IMR-90 (cell line): ENCODE measurements around the gene DYNLRB1. TPM values are rescaled to one million over a fixed set of nuclear protein-coding genes. Genes with fewer than 3 reads are reported as not detected.

Experiments
- ATAC-seq: fragments of 200-7000 bp; cut with Tn5 transposase; 2 replicates; pipeline ENCODE4 v1.9.1; 2020; ENCODE audit warnings: low read depth, mild to moderate bottlenecking, moderate library complexity
- BruUV-seq: library from RNA; stranded (reverse); fragments of 400-500 nt; replicated peaks from 2 replicates; lab custom pipeline; 2021; lab: Mats Ljungman, UMichigan
- CTCF ChIA-PET: fragments of 300-600 bp; formaldehyde crosslinking; extraction: SDS; loops from one replicate; lab custom pipeline; 2021; ENCODE audit warnings: antibody characterized with exemption; lab: Yijun Ruan, JAX
- POLR2A ChIA-PET: fragments of 300-600 bp; sonication (Branson Sonifier 250); formaldehyde crosslinking; loops from one replicate; lab custom pipeline; 2022; ENCODE audit warnings: antibody characterized with exemption; ENCODE audit not compliant: unreplicated experiment; lab: Charles Lee
- DNase-seq: peaks from one replicate; pipeline ENCODE4 v3.0.0; 2013
- H2AFZ ChIP-seq: replicated peaks from 2 replicates; pipeline ENCODE3; 2013; ENCODE audit warnings: low read length, mild to moderate bottlenecking; ENCODE audit not compliant: poor library complexity
- H2AK5ac ChIP-seq: 2 replicates; pipeline ENCODE4 v1.6.1; 2013; ENCODE audit warnings: low read depth, low read length, inconsistent platforms
- H2AK9ac ChIP-seq: replicated peaks from 2 replicates; pipeline ENCODE3; 2013; ENCODE audit warnings: mild to moderate bottlenecking, low read depth, low read length, moderate library complexity; ENCODE audit not compliant: poor library complexity
- H2BK120ac ChIP-seq: 2 replicates; pipeline ENCODE4 v1.6.1; 2013; ENCODE audit warnings: low read depth, low read length, inconsistent platforms
- H2BK15ac ChIP-seq: 3 replicates; pipeline ENCODE4 v1.6.1; 2013; ENCODE audit warnings: low read depth, low read length, inconsistent platforms
- H2BK20ac ChIP-seq: 2 replicates; pipeline ENCODE4 v1.6.1; 2013; ENCODE audit warnings: low read depth, mild to moderate bottlenecking, inconsistent platforms, low read length, moderate library complexity
- H2BK5ac ChIP-seq: 2 replicates; pipeline ENCODE4 v1.6.1; 2013; ENCODE audit warnings: mild to moderate bottlenecking, low read depth, low read length, inconsistent platforms; ENCODE audit not compliant: poor library complexity, severe bottlenecking
- H3K14ac ChIP-seq: replicated peaks from 2 replicates; pipeline ENCODE4 v1.6.1; 2013; ENCODE audit warnings: low read depth, low read length, inconsistent platforms
- H3K18ac ChIP-seq: 2 replicates; pipeline ENCODE4 v1.6.1; 2013; ENCODE audit warnings: low read depth, low read length, control low read depth
- H3K23ac ChIP-seq: 2 replicates; pipeline ENCODE4 v1.6.1; 2013; ENCODE audit warnings: low read depth, low read length, inconsistent platforms
- H3K27ac ChIP-seq: 2 replicates; pipeline ENCODE4 v1.5.1; 2013; ENCODE audit warnings: mild to moderate bottlenecking, control low read depth, low read length; ENCODE audit not compliant: insufficient read depth
- H3K27me3 ChIP-seq: 2 replicates; pipeline ENCODE4 v1.6.1; 2013; ENCODE audit warnings: low read length; ENCODE audit not compliant: control insufficient read depth, insufficient read depth
- H3K36me3 ChIP-seq: 2 replicates; pipeline ENCODE4 v1.6.1; 2013; ENCODE audit warnings: low read length, mixed read lengths; ENCODE audit not compliant: control insufficient read depth, insufficient read depth
- H3K4ac ChIP-seq: 2 replicates; pipeline ENCODE4 v1.6.1; 2013; ENCODE audit warnings: low read depth, low read length, inconsistent platforms
- H3K4me1 ChIP-seq: 2 replicates; pipeline ENCODE4 v1.6.1; 2013; ENCODE audit warnings: low read length, mixed read lengths; ENCODE audit not compliant: control insufficient read depth, insufficient read depth
- H3K4me2 ChIP-seq: 2 replicates; pipeline ENCODE4 v1.6.1; 2013; ENCODE audit warnings: low read depth, mild to moderate bottlenecking, control low read depth, low read length, moderate library complexity
- H3K4me3 ChIP-seq: 2 replicates; pipeline ENCODE4 v1.5.1; 2013; ENCODE audit warnings: low read depth, mild to moderate bottlenecking, control low read depth, low read length, moderate library complexity; ENCODE audit not compliant: insufficient read depth
- H3K56ac ChIP-seq: 2 replicates; pipeline ENCODE4 v1.6.1; 2013; ENCODE audit warnings: low read length, inconsistent platforms; ENCODE audit not compliant: insufficient read depth; ENCODE audit errors: extremely low read depth
- H3K79me1 ChIP-seq, 2 experiments: 2 replicates each; pipeline ENCODE4 v1.6.1; 2013; ENCODE audit warnings: low read length in 2 of 2, inconsistent platforms in 1 of 2, low read depth in 1 of 2
- H3K9ac ChIP-seq: 2 replicates; pipeline ENCODE4 v1.6.1; 2013; ENCODE audit warnings: low read depth, low read length, control low read depth
- H3K9me1 ChIP-seq: 2 replicates; pipeline ENCODE4 v1.6.1; 2013; ENCODE audit warnings: low read length, inconsistent platforms; ENCODE audit not compliant: insufficient read depth
- H3K9me3 ChIP-seq: 2 replicates; pipeline ENCODE4 v1.6.1; 2013; ENCODE audit warnings: low read length; ENCODE audit not compliant: control insufficient read depth, insufficient read depth
- H4K20me1 ChIP-seq: 2 replicates; pipeline ENCODE4 v1.6.1; 2013; ENCODE audit warnings: low read length, inconsistent platforms; ENCODE audit not compliant: insufficient read depth
- H4K5ac ChIP-seq: 2 replicates; pipeline ENCODE4 v1.6.1; 2013; ENCODE audit warnings: mild to moderate bottlenecking, low read depth, low read length, control low read depth
- H4K8ac ChIP-seq, 2 experiments: 2 replicates each; pipeline ENCODE4 v1.6.1; 2013; ENCODE audit warnings: low read depth in 2 of 2, low read length in 2 of 2, control low read depth in 1 of 2, inconsistent platforms in 1 of 2
- H4K91ac ChIP-seq: 2 replicates; pipeline ENCODE4 v1.6.1; 2013; ENCODE audit warnings: low read depth, low read length, inconsistent platforms; ENCODE audit not compliant: insufficient read depth
- BHLHE40 ChIP-seq: fragments of 150-350 bp; IDR thresholded peaks from 2 replicates; pipeline ENCODE4 v1.6.1; 2016; ENCODE audit warnings: mild to moderate bottlenecking, low read depth, low read length
- CEBPB ChIP-seq: IDR thresholded peaks from 2 replicates; pipeline ENCODE4 v1.6.1; 2012; ENCODE audit warnings: low read depth, low read length, improper control_type of control experiment
- CTCF ChIP-seq: conservative IDR thresholded peaks from 2 replicates; pipeline ENCODE4 v1.5.1; 2012; ENCODE audit warnings: mild to moderate bottlenecking, low read depth, low read length, improper control_type of control experiment
- ELK1 ChIP-seq: fragments of 150-350 bp; IDR thresholded peaks from 2 replicates; pipeline ENCODE4 v1.6.1; 2016; ENCODE audit warnings: low read depth, mild to moderate bottlenecking, low read length, moderate library complexity, borderline replicate concordance
- MAFK ChIP-seq: IDR thresholded peaks from 2 replicates; pipeline ENCODE4 v1.6.1; 2012; ENCODE audit warnings: low read depth, low read length, improper control_type of control experiment
- MXI1 ChIP-seq: IDR thresholded peaks from 2 replicates; pipeline ENCODE4 v1.6.1; 2012; ENCODE audit warnings: low read depth, mild to moderate bottlenecking, low read length, moderate library complexity, borderline replicate concordance
- NFE2L2 ChIP-seq: fragments of 150-350 bp; IDR thresholded peaks from 2 replicates; pipeline ENCODE4 v1.6.1; 2016; ENCODE audit warnings: low read depth, mild to moderate bottlenecking, low read length
- POLR2A ChIP-seq: IDR thresholded peaks from 2 replicates; pipeline ENCODE4 v1.6.1; 2012; ENCODE audit warnings: mild to moderate bottlenecking, low read depth, low read length
- RAD21 ChIP-seq: IDR thresholded peaks from 2 replicates; pipeline ENCODE4 v1.6.1; 2012; ENCODE audit warnings: low read length, improper control_type of control experiment
- SMC3 ChIP-seq: fragments of 150-350 bp; IDR thresholded peaks from 2 replicates; pipeline ENCODE4 v1.6.1; 2016; ENCODE audit warnings: low read depth, mild to moderate bottlenecking, antibody characterized with exemption, low read length, moderate library complexity
- WGBS, 2 experiments: methylation state at CpG; one replicate each; pipeline versions ENCODE4 v1.1.5 to v1.1.7; 2013; ENCODE audit warnings: missing lambda C conversion rate in 2 of 2; ENCODE audit not compliant: insufficient read length in 1 of 2; ENCODE audit errors: extremely low coverage in 2 of 2; 5-methylcytosine and 5-hydroxymethylcytosine counted together
- dilution Hi-C: fragments of 300-500 bp; cut with HindIII; formaldehyde crosslinking; loops from one replicate; pipeline ENCODE4 v1.14.3; 2018; ENCODE audit warnings: low sequenced_read_pairs; ENCODE audit not compliant: unreplicated experiment
- in situ Hi-C: fragments of 300-500 bp; cut with MboI; formaldehyde crosslinking; loops from 3 replicates; pipeline ENCODE4 v1.14.3; 2019; ENCODE audit warnings: low sequenced_read_pairs, inconsistent platforms, mixed read lengths
- intact Hi-C: fragments of 100-400 bp; cut with micrococcal nuclease; formaldehyde crosslinking; loops from 2 replicates; pipeline ENCODE4 v1.10.0; 2022
- polyA plus RNA-seq, 3 experiments: library from polyadenylated mRNA; depleted of rRNA; stranded (reverse); fragments of >200 nt; gene quantifications; 2 replicates each; pipeline ENCODE4 v1.2.3, GENCODE V29; 2012; ENCODE audit warnings: low replicate concordance in 1 of 3
- total RNA-seq: library from RNA; depleted of rRNA; stranded (reverse); fragments of >200 nt; gene quantifications from 2 replicates; pipeline ENCODE4 v1.2.3, GENCODE V29; 2012
- TF ChIP-seq, protein P1 (sequence below): fragments of 150-350 bp; IDR thresholded peaks from 2 replicates; pipeline ENCODE4 v1.6.1; 2017; ENCODE audit warnings: mild to moderate bottlenecking, antibody characterized with exemption, low read length, low read depth

DYNLRB1 gene
- total and polyA plus RNA-seq, 2 of the 4 experiments (the other 2 are of a cell fraction): 82.4 to 380 TPM

DNA sequence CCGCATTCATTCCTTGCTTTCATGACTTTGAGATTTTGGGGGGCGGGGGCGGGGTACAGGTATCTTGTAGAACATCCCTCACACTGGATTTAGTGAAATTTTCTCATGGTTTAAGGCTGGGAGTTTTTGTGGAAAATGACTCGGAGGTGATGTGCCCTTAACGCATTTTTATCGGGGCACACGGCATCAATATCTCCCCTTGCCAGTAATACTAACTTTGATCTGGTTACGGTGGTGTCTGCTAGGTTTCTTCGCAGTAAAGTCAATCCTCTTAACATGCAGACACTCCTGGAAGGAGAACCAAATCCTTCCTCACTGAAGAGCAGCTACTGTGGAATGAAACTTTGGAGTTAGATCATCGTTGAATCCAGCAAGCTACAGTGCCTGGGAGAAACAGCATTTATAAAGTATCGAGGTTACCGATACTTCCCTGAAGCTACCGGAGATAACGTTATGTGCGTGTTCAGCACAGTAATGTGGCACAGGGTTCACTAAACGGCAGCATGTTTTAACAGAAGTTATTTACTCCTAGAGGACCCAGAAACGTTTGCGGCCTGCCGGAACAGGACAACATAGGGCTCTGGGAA is 1.2 kb upstream of the DYNLRB1 start:
- Histone ChIP-seq H3K9ac (peak overlapping the region; percentile 74), H4K8ac (peak overlapping the region; percentile 79 to 91; a peak in 3 of 4 replicates)
- DNase-seq: peak; percentile 44

More for the DNA sequence above, 1.2 kb upstream of the DYNLRB1 start:
- H3K27ac ChIP-seq: peak overlapping the region; percentile 88
- intact Hi-C loops: loop anchor here (2.0 kb wide), 1 partner anchor 202 kb away; no protein-coding TSS in a partner anchor
- H4K91ac ChIP-seq: peak overlapping the region; percentile 17; the same call in 1 of the 2 replicates
- H3K23ac ChIP-seq: peak overlapping the region; percentile 73
- peak overlapping the region; percentile 75 for H2AK9ac ChIP-seq
- TF ChIP-seq NFE2L2 (no peak), BHLHE40 (no peak), CEBPB (no peak), POLR2A (no peak), CTCF (no peak), ELK1 (no peak), MAFK (no peak), MXI1 (no peak), RAD21 (no peak), SMC3 (no peak)
- TF ChIP-seq, protein P1, sequence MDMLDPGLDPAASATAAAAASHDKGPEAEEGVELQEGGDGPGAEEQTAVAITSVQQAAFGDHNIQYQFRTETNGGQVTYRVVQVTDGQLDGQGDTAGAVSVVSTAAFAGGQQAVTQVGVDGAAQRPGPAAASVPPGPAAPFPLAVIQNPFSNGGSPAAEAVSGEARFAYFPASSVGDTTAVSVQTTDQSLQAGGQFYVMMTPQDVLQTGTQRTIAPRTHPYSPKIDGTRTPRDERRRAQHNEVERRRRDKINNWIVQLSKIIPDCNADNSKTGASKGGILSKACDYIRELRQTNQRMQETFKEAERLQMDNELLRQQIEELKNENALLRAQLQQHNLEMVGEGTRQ: no peak
- in situ Hi-C loops: loop anchor here (5.0 kb wide), 1 partner anchor 203 kb away; no protein-coding TSS in a partner anchor
- peak overlapping the region; percentile 77 for H3K4me2 ChIP-seq
- 14% methylated on average over 9 of the region's 19 CpGs; no CpG with 5 or more reads in 1 of the 2 experiments for WGBS, 2 experiments
- peak overlapping the region; percentile 56; the same call in 1 of the 2 replicates for H3K18ac ChIP-seq
- peaks cover 8% of the 10 kb centered on the region for H3K9me1 ChIP-seq
- H3K56ac ChIP-seq: peak overlapping the region; percentile 40
- CTCF ChIA-PET: interaction anchor here (4.3 kb wide), 1 partner anchor 202 kb away, joined by 24 read pairs; no protein-coding TSS in a partner anchor
- no peak overlapping the region for H2BK15ac ChIP-seq
- H2BK120ac ChIP-seq: peak overlapping the region; percentile 0; the same call in 1 of the 2 replicates
- POLR2A ChIA-PET: no interaction called here
- H3K9me3 ChIP-seq: no peaks in the 10 kb centered on the region
- H3K79me1 ChIP-seq: peaks cover 8 to 60% of the 10 kb centered on the region in 2 experiments; a peak in 3 of 4 replicates
- H2AK5ac ChIP-seq: peak overlapping the region; percentile 91
- peaks cover 7% of the 10 kb centered on the region; the same call in 1 of the 2 replicates for H3K4me1 ChIP-seq
- no TSS peak for BruUV-seq
- H3K14ac ChIP-seq: peak overlapping the region; percentile 94
- H4K20me1 ChIP-seq: no peaks in the 10 kb centered on the region
- peak; percentile 1 for ATAC-seq
- peak overlapping the region; percentile 89 for H3K4me3 ChIP-seq
- H3K27me3 ChIP-seq: no peaks in the 10 kb centered on the region
- peak overlapping the region; percentile 86 for H2AFZ ChIP-seq
- peak overlapping the region; percentile 78 for H2BK5ac ChIP-seq
- H2BK20ac ChIP-seq: no peak overlapping the region; the same call in 1 of the 2 replicates
- dilution Hi-C loops: no loop called here
- peak overlapping the region; percentile 71 for H4K5ac ChIP-seq
- H3K4ac ChIP-seq: peak overlapping the region; percentile 97
- peaks cover 8% of the 10 kb centered on the region for H3K36me3 ChIP-seq
